Kidney tubule cell (primary cell): ENCODE results near the gene MDP1.
"Not testable (repeated sequence)": the region's sequence is repeated elsewhere in the genome, so short reads cannot be mapped to it uniquely, and the experiment has no call there.

ENCODE experiments used
- DNase-seq: peaks from one replicate; pipeline ENCODE4 v3.0.0-alpha.2; 2018; ENCODE audit warnings: low spot score

MDP1 gene

GRCh38 chr14:24250354-24250753 is 34.5 kb upstream of the MDP1 start:
- DNase-seq: no peak

- no peak for DNase-seq
Measured at GRCh38 chr14:24249230-24250021, 33.6 kb upstream of the MDP1 start.

- DNase-seq: no peak
Measured at GRCh38 chr14:24247422-24247821, 31.6 kb upstream of the MDP1 start.

GRCh38 chr14:24246765-24247212 is 30.9 kb upstream of the MDP1 start:
- DNase-seq: peak; percentile 23

GRCh38 chr14:24245350-24245749 is 29.5 kb upstream of the MDP1 start:
- DNase-seq: not testable (repeated sequence)

GRCh38 chr14:24243336-24243836 is 27.5 kb upstream of the MDP1 start:
- peak; percentile 74 for DNase-seq

GRCh38 chr14:24241829-24242443 is 26.1 kb upstream of the MDP1 start:
- peak; percentile 93 for DNase-seq

GRCh38 chr14:24240110-24240918 is 24.4 kb upstream of the MDP1 start:
- no peak for DNase-seq

- DNase-seq: no peak
Measured at GRCh38 chr14:24238527-24239037, 22.7 kb upstream of the MDP1 start.

- DNase-seq: peak; percentile 91
Measured at GRCh38 chr14:24238123-24238522, 22.3 kb upstream of the MDP1 start.

GRCh38 chr14:24237463-24237955 is 21.6 kb upstream of the MDP1 start:
- DNase-seq: no peak

GRCh38 chr14:24236689-24237462 is 21.0 kb upstream of the MDP1 start:
- DNase-seq: no peak

- no peak for DNase-seq
Measured at GRCh38 chr14:24235804-24236688, 20.2 kb upstream of the MDP1 start.

GRCh38 chr14:24234095-24235005 is 18.5 kb upstream of the MDP1 start:
- DNase-seq: no peak

- no peak for DNase-seq
Measured at GRCh38 chr14:24233538-24233866, 17.6 kb upstream of the MDP1 start.

- no peak for DNase-seq
Measured at GRCh38 chr14:24232645-24233537, 17.0 kb upstream of the MDP1 start, which contains the start of gene GMPR2. Gene GMPR2, plus strand, starts transcription at chr14:24232929. Its CDS starts 325 bp downstream, at chr14:24233254.

GRCh38 chr14:24232121-24232644 is 16.3 kb upstream of the MDP1 start, which contains the start of gene NEDD8:
Gene NEDD8, minus strand, starts transcription at chr14:24232367. Its CDS starts 100 bp downstream, at chr14:24232267.
- peak; percentile 96 for DNase-seq
